ENCODE data around the gene KANK4.
"Not testable (repeated sequence)": the region's sequence is repeated elsewhere in the genome, so short reads cannot be mapped to it uniquely, and the experiment has no call there.

KANK4 gene

DNA sequence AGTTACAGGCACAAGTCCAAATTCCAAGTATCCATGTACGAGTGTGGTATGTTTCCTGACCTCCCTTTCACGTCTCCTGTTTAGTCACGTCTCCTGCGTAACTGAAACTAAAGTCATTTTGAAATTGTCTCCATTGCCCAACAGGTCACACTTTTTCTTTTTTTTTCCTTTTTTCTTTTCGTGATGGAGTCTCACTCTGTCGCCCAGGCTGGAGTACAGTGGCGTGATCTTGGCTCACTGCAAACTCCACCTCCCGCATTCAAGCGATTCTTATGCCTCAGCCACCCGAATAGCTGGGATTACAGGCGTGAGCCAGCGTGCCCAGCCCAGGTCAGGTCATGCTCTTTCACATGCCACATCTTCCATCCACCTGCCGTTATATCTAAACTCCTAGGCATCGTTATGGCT is 86.4 kb downstream of the KANK4 start:
- no peak overlapping the region for H3K4me3 Mint-ChIP-seq
- H3K4me1 Mint-ChIP-seq (ENCODE audit: low read depth) = no peaks in the 10 kb centered on the region
- no peak overlapping the region for H3K27ac Mint-ChIP-seq
- no peaks in the 10 kb centered on the region for H3K36me3 Mint-ChIP-seq
- peaks cover 3% of the 10 kb centered on the region for H3K27me3 Mint-ChIP-seq
- no peaks in the 10 kb centered on the region for H3K9me3 Mint-ChIP-seq (ENCODE audit: low read depth)

DNA sequence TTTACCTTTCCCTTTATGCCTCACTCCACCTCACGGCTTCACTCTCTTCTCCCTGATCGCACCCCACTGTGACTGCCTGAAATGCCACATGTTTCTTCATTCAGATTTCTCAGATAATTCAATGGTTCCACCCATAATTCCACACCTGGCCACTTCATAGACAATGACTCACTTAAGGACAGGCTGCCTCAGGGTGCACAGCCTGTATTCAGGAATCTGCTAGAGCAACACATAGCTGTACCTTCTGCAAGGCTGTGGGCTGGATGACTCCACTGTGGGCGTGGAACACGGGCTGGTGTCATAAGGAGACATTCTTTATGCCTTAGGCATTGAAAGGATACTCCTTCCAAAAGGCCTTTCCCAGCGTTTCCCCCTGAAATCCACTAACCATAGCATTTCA is 88.5 kb downstream of the KANK4 start:
- Mint-ChIP-seq H3K4me3 (no peak overlapping the region), H3K36me3 (no peaks in the 10 kb centered on the region), H3K27me3 (peaks cover 3% of the 10 kb centered on the region), H3K9me3 (ENCODE audit: low read depth) (no peaks in the 10 kb centered on the region), H3K4me1 (ENCODE audit: low read depth) (no peaks in the 10 kb centered on the region), H3K27ac (no peak overlapping the region)

DNA sequence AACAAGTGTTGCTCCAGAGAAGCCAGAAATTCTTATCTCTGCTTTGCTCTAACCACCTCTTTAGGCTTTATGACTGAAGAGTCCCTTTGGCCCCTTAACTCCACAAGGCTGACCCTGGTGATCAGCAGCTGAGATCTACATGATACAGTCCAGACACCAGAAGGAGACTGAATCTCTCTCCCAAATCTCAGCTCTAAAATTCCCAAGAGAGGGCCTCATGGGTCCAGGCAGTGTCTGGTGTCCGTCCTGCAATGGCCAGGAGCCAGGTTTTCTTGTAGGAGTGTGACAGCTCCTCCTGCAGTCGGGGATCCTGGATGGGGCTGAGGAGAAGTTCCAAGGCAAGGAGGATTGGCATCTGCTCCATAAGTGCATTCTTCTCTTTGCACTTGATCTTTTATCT is 89.3 kb downstream of the KANK4 start:
- Mint-ChIP-seq H3K27ac (no peak overlapping the region), H3K36me3 (no peaks in the 10 kb centered on the region), H3K4me3 (no peak overlapping the region), H3K9me3 (ENCODE audit: low read depth) (no peaks in the 10 kb centered on the region), H3K4me1 (ENCODE audit: low read depth) (no peaks in the 10 kb centered on the region), H3K27me3 (peaks cover 3% of the 10 kb centered on the region)

- H3K4me3 Mint-ChIP-seq = no peak overlapping the region
- peaks cover 3% of the 10 kb centered on the region for H3K27me3 Mint-ChIP-seq
- H3K4me1 Mint-ChIP-seq (ENCODE audit: low read depth) = no peaks in the 10 kb centered on the region
- H3K27ac Mint-ChIP-seq = no peak overlapping the region
- no peaks in the 10 kb centered on the region for H3K9me3 Mint-ChIP-seq (ENCODE audit: low read depth)
- no peaks in the 10 kb centered on the region for H3K36me3 Mint-ChIP-seq
Measured at GRCh38 chr1:62229468-62229867, 89.8 kb downstream of the KANK4 start.

DNA sequence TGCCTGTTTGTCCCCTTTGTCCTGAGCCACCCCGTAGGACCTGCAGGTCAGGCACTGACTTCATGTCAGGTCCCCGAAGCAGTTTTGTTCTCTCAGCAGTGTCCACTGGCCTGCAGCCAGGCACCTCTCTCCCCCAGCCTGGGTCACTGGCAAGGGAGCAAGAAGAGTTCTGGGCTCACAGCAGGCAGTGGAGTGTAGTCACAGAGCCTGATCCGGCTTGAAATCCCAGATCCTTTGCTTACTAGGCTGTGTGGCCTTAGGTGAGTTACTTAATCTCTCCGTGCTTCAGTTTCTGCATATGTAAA is 90.4 kb downstream of the KANK4 start:
- no peak overlapping the region for H3K27ac Mint-ChIP-seq
- H3K36me3 Mint-ChIP-seq = no peaks in the 10 kb centered on the region
- H3K4me3 Mint-ChIP-seq = no peak overlapping the region
- no peaks in the 10 kb centered on the region for H3K9me3 Mint-ChIP-seq (ENCODE audit: low read depth)
- peaks cover 3% of the 10 kb centered on the region for H3K27me3 Mint-ChIP-seq
- no peaks in the 10 kb centered on the region for H3K4me1 Mint-ChIP-seq (ENCODE audit: low read depth)

GRCh38 chr1:62228136-62228882 is 90.9 kb downstream of the KANK4 start:
- H3K27ac Mint-ChIP-seq = no peak overlapping the region
- H3K9me3 Mint-ChIP-seq (ENCODE audit: low read depth) = no peaks in the 10 kb centered on the region

DNA sequence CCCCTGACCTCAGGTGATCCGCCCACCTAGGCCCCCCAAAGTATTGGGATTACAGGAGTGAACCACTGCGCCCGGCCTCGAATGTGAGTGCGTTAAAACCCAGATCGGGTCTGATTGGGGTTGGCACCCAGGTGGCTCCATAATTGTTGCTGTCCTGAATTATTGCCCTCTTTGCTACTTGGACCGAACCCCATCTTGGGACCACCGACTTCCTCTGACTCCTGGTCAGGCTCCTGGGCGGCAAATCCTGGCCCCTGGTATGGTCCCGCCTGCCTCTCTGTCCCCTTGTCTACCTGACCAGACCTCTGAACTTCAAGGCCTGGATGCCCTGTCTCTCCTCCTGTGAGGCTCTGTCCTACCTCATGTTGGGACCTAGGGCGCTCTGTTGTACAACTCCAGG is 91.7 kb downstream of the KANK4 start:
- Mint-ChIP-seq H3K27me3 (peaks cover 3% of the 10 kb centered on the region), H3K27ac (no peak overlapping the region), H3K36me3 (no peaks in the 10 kb centered on the region), H3K9me3 (ENCODE audit: low read depth) (no peaks in the 10 kb centered on the region), H3K4me1 (ENCODE audit: low read depth) (no peaks in the 10 kb centered on the region), H3K4me3 (no peak overlapping the region)

More at GRCh38 chr1:62228136-62228882, 90.9 kb downstream of the KANK4 start:
- Mint-ChIP-seq H3K4me1 (ENCODE audit: low read depth) (no peaks in the 10 kb centered on the region), H3K27me3 (peaks cover 3% of the 10 kb centered on the region), H3K4me3 (no peak overlapping the region), H3K36me3 (no peaks in the 10 kb centered on the region)

GRCh38 chr1:62224182-62224581 is 95.1 kb downstream of the KANK4 start:
- Mint-ChIP-seq H3K36me3 (no peaks in the 10 kb centered on the region), H3K4me3 (no peak overlapping the region)

GRCh38 chr1:62222321-62222720 is 96.9 kb downstream of the KANK4 start:
- Mint-ChIP-seq H3K27ac (no peak overlapping the region), H3K4me1 (ENCODE audit: low read depth) (no peaks in the 10 kb centered on the region), H3K27me3 (no peaks in the 10 kb centered on the region), H3K36me3 (no peaks in the 10 kb centered on the region), H3K9me3 (ENCODE audit: low read depth) (no peaks in the 10 kb centered on the region), H3K4me3 (no peak overlapping the region)

More at GRCh38 chr1:62224182-62224581, 95.1 kb downstream of the KANK4 start:
- H3K27me3 Mint-ChIP-seq = no peaks in the 10 kb centered on the region
- H3K9me3 Mint-ChIP-seq (ENCODE audit: low read depth) = no peaks in the 10 kb centered on the region
- no peaks in the 10 kb centered on the region for H3K4me1 Mint-ChIP-seq (ENCODE audit: low read depth)
- no peak overlapping the region for H3K27ac Mint-ChIP-seq

- Mint-ChIP-seq H3K9me3 (ENCODE audit: low read depth) (no peaks in the 10 kb centered on the region), H3K4me3 (no peak overlapping the region), H3K4me1 (ENCODE audit: low read depth) (no peaks in the 10 kb centered on the region), H3K36me3 (no peaks in the 10 kb centered on the region), H3K27me3 (no peaks in the 10 kb centered on the region), H3K27ac (no peak overlapping the region)
Measured at GRCh38 chr1:62221171-62221570, 98.1 kb downstream of the KANK4 start.

- H3K27ac Mint-ChIP-seq; H3K9me3 Mint-ChIP-seq (ENCODE audit: low read depth); H3K36me3 Mint-ChIP-seq; H3K4me3 Mint-ChIP-seq; H3K4me1 Mint-ChIP-seq (ENCODE audit: low read depth); H3K27me3 Mint-ChIP-seq: not testable (repeated sequence)
Measured at GRCh38 chr1:62220456-62220855, 98.8 kb downstream of the KANK4 start.

DNA sequence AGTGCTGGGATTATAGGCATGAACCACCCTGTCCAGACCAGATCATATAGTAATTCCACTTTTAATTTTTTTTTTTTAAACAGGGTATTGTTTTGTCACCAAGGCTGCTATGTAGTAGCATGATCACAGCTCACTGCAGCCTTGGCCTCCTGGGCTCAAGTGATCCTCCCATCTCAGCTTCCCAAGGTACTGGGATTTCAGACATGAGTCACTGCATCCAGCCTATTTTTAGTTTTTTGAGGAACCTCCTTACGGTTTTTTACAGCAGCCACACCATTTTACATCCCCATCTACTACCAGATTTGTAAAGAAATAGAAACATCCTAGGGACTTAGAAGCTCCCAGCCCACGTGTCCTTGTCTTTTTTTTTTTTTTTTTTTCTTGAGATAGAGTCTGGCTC is 100.6 kb downstream of the KANK4 start:
- no peak overlapping the region for H3K27ac Mint-ChIP-seq
- H3K4me1 Mint-ChIP-seq (ENCODE audit: low read depth) = no peaks in the 10 kb centered on the region
- H3K36me3 Mint-ChIP-seq = no peaks in the 10 kb centered on the region
- H3K9me3 Mint-ChIP-seq (ENCODE audit: low read depth) = no peaks in the 10 kb centered on the region
- H3K27me3 Mint-ChIP-seq = no peaks in the 10 kb centered on the region
- no peak overlapping the region for H3K4me3 Mint-ChIP-seq

DNA sequence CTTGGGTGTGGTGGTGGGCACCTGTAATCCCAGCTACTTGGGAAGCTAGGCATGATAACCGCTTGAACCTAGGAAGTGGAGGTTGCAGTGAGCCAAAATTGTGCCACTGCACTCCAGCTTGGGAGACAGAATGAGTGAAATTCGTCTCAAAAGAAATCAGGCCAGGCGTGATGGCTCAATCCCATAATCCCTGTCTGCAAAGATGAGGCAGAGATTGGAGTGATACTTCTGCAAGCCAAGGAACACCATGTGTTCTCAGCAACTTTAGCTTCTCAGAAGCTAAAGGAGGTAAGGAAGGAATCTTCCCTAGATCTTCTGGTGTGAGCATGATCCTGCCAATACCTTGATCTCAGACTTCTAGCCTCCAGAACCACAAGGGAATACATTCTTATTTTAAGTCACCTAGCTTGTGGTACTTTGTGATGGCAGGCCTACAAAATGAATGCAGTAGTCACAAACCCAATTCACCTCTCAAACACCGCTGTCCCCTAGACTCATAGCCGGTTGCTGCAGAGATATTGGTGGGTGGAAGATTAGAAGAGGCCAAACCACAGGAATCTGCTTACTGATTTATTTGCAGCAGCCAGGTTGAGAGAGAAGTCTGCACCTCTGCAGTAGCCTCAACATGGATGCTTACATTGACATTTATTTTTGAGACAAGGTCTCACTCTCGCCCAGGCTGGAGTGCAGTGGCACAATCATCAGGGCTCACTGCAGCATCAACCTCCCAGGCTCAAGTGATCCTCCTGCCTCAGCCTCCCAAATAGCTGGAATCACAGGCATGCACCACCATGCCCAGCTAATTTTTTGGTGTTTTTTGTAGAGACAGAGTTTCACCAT is 105.9 kb downstream of the KANK4 start:
- H3K4me3 Mint-ChIP-seq = no peak overlapping the region
- no peak overlapping the region for H3K27ac Mint-ChIP-seq
- no peaks in the 10 kb centered on the region for H3K4me1 Mint-ChIP-seq (ENCODE audit: low read depth)
- H3K27me3 Mint-ChIP-seq = no peaks in the 10 kb centered on the region
- H3K9me3 Mint-ChIP-seq (ENCODE audit: low read depth) = peaks cover 12% of the 10 kb centered on the region
- peaks cover 4% of the 10 kb centered on the region for H3K36me3 Mint-ChIP-seq

DNA sequence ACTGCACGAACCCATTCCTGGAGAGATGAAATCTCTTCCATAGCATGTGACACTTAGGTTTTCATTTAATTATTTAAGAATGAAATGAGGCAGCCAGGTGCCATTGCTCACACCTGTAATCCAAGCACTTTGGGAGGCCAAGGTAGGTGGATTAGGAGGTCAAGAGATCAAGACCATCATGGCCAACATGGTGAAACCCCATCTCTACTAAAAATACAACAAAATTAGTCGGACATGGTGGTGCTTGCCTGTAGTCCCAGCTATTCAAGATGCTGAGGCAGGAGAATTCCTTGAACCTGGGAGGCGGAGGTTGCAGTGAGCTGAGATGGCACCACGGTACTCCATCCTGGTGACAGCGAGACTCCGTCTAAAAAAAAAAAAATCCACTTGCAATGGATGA is 106.8 kb downstream of the KANK4 start:
- H3K9me3 Mint-ChIP-seq (ENCODE audit: low read depth) = peaks cover 12% of the 10 kb centered on the region
- peaks cover 4% of the 10 kb centered on the region for H3K36me3 Mint-ChIP-seq
- no peak overlapping the region for H3K27ac Mint-ChIP-seq
- no peaks in the 10 kb centered on the region for H3K27me3 Mint-ChIP-seq
- H3K4me1 Mint-ChIP-seq (ENCODE audit: low read depth) = no peaks in the 10 kb centered on the region
- no peak overlapping the region for H3K4me3 Mint-ChIP-seq

DNA sequence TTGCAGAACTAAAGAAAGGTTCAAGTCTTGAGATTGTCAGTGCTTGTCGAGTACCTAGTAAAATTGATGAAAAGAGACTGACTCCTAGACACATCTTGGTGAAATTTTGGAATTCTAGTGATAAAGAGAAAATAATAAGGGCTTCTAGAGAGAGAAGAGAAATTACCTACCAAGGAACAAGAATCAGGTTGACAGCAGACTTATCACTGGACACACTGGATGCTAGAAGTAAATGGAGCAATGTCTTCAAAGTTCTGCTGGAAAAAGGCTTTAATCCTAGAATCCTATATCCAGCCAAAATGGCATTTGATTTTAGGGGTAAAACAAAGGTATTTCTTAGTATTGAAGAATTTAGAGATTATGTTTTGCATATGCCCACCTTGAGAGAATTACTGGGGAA is 108.3 kb downstream of the KANK4 start:
- Mint-ChIP-seq H3K4me3 (no peak overlapping the region), H3K36me3 (peaks cover 4% of the 10 kb centered on the region), H3K9me3 (ENCODE audit: low read depth) (peaks cover 12% of the 10 kb centered on the region), H3K4me1 (ENCODE audit: low read depth) (no peaks in the 10 kb centered on the region), H3K27me3 (no peaks in the 10 kb centered on the region), H3K27ac (no peak overlapping the region)

All from activated naive CD8-positive, alpha-beta T cell (primary cell).